Activated CD4-positive, alpha-beta T cell treated with anti-CD3 and anti-CD28 coated beads, Interleukin-2, amount 50 U/mL, for 24 hours (primary cell): ENCODE data around the gene MTRFR.
"Not testable (repeated sequence)": the region's sequence is repeated elsewhere in the genome, so short reads cannot be mapped to it uniquely, and the experiment has no call there.

Source experiments
- DNase-seq, 2 donors: peaks; one replicate each; pipeline ENCODE4 v3.0.0-alpha.2; 2020; ENCODE audit warnings: low read depth in 1 of 2, low spot score in 1 of 2

MTRFR gene

DNA sequence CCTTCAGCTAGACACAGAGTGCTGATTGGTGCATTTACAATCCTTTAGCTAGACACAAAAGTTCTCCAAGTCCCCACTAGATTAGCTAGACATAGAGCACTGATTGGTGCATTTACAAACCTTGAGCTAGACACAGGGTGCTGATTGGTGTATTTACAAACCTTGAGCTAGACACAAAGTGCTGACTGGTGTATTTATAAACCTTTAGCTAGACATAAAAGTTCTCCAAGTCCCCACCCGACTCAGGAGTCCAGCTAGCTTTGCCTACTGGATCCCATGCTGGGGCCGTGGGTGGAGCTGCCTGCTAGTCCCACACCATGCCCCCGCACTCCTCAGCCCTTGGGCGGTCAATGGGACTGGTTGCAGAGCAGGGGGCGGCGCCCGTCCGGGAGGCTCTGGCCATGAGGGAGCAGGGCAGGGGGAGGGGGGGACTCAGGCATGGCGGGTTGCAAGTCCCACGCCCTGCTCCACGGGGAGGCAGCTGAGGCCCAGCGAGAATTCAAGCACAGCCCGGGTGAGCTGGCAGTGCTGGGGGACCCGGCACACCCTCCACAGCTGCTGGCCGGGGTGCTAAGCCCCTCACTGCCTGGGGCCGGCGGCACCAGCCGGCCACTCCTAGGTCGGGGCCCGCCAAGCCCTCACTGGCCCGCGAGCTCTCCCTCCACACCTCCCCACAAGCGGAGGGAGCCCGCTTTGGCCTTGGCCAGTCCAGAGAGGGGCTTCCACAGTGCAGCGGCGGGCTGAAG lies 15.9 kb downstream of the MTRFR start:
- DNase-seq, result not testable (repeated sequence)

DNA sequence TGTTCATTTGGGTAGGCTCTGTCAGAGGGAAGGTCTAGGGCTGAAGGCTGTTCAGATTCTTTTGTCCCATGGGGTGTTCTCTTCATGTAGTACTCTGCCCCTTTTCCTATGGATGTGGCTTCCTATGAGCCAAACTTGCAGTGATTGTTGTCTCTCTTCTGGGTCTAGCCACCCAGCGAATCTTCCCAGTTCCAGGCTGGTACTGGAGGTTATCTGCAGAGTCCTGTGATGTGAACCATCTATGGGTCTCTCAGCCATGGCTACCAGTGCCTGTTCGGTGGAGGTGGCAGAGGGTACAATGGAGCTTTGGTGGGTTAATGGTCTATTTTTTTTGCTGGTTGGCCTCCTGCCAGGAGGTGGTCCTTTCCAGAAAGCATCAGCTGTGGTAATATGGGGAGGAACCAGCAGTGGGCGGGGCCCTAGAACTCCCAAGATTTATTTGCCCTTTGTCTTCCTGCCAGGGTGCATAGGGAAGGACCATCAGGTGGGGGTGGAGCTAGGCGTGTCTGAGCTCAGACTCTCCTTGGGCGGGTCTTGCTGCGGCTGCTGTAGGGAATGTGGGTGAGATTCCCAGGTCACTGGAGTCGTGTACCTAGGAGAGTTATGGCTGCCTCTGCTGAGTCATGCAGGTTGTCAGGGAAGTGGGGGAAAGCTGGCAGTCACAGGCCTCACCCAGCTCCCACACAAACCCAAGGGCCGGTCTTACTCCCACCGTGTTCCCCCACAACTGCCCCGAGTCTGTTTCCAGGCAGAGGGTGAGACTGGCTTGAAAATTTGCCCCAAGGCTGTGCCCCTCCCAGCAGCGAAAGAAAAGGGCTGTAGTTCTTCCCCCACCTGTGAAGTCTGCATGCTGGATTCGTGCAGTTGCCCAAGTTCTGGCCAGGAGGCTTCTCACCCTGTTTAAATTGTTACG lies 17.5 kb downstream of the MTRFR start:
- DNase-seq, result no peak

DNA sequence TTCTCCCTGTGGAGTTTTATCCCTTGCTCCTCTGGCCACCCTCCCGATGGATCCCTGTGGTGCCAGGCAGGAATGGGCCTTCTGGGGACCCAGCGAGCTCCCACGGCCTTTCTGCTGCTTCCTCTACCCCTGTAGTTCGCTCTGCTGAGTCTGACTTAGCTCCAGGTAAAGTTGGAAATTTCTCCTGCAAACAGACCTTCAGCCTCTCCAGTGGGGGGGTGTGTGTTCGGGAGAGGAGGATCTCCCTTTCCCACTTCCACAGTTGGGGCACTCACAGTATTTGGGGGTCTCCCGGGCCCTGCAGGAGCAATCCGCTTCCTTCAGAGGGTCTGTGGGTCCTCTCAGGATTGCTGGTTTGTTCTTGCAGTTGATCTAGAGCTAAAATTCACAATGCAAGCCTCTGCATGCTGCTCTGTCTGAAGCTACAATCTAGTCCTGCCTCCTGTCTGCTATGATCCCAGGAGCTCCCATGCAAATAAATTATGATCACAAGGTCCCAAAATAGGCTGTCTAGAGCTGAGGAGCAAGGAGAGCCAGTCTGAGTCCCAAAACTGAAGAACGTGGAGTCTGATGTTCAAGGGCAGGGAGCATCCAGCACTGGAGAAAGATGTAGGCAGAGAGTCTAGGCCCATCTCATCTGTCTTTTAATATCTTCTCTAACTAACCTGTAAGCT lies 18.3 kb downstream of the MTRFR start:
- no peak for DNase-seq

DNA sequence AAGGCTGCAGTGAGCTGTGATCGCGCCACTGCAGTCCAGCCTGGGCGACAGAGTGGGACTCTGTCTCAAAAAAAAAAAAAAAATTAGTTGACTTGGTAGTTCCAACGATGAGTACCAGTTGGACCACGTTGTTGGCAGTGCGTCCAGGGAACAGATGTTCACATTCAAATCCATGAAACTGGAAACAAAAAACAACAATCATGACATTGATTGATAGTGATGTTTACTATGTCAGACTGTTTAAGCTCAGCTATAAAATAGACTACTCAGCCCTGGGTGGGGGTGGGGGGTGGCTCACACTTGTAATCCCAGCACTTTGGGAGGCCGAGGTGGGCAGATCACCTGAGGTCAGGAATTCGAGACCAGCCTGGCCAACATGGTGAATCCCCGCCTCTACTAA lies 19.1 kb downstream of the MTRFR start:
- not testable (repeated sequence) for DNase-seq

DNA sequence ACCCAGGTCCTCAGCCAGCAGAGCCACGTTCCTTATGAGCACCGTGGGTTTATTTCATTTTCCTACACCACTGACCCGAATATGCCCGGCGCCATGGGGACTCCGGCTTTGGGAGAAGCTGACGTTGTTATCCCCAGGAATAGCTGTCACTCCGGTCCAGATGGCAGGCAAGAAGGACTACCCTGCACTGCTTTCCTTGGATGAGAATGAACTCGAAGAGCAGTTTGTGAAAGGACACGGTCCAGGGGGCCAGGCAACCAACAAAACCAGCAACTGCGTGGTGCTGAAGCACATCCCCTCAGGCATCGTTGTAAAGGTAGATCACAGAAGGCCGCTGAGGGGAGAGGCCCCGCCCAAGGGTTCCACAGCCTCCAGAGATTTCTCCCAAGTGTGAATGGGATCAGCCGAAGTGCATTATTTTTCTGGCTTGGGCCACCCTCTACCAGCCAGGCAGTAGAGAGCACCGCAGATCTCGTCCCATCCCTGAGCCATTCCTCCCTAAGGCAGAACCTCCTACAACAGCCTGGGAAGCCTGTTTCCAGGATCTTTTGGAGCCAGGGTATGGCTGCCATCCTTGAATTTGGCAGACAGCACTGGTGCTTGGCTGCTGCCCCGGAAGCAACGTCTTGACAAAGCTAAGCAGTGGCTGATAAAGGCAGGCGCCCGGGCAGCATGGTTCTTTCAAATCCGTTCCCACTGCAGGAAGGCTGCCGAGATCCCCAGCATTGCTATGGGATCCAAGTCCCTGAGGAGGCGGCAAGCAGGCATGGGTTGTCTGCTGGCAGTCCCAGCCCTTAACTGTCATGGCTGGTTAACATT lies 20.6 kb downstream of the MTRFR start:
- no peak for DNase-seq

DNA sequence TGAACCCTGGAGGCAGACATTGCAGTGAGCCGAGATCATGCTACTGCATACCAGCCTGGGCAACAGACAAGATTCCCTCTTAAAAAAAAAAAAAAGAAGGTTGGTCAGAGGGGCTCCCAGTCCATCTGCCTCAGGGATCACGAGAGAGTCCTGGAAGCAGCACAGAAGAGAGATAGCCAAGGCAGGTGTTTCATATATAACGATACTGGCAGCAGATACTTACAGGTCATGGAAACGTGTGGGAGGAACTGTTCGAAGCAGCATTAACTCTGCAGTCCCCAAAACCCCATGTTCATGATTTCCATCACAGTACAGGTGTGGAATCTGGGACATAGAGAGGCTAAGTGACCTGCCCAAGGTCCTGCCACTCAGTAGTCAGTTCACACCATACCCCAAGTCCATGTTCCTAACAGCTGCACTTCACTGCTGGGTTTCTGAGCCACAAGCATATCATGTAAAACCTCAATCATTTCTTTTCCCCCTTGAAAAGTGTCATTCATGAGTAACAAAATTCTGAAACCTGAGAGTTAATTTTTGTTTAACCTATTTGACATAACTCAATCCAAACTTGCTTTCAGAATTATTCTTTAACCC lies 21.7 kb downstream of the MTRFR start:
- no peak for DNase-seq

DNA sequence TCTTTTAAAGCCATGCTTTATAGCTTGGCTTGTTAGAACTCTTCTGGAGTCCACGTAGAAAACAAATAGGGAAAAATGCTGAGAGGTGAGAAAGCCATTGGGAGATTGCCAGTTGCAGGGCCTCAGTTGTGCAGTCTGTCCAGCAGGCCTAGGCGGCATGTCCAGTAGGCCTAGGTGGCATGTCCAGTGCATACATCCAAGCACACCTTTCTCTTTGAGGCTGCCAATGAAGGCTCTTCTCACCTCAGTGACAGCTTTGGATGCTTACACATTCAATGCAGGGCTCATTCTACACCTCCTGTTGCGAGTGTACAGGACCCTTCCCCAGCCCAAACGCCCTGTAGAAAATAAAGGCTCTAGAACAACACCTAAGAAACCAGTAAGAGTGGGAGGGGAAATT lies 25.4 kb downstream of the MTRFR start:
- DNase-seq, result no peak

DNA sequence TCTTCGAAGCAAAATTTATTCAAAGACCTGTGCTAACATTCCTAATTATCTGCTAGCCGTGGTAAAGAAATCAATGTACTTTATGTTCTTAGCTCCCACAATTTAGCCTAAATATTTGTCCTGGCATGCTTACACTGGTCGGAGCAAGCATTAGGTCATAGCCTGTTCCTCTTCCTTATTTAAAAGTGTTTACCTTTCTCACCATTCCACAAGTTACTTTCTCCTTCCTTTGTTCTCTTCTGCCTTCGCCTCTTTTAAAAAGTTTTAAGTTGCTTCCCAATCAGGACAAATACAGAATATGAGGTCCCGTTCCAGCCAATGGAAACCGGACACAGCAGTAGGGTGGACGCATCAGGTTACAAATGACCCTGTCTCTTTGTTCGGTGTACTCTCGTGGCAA lies 26.8 kb downstream of the MTRFR start:
- DNase-seq, result no peak

DNA sequence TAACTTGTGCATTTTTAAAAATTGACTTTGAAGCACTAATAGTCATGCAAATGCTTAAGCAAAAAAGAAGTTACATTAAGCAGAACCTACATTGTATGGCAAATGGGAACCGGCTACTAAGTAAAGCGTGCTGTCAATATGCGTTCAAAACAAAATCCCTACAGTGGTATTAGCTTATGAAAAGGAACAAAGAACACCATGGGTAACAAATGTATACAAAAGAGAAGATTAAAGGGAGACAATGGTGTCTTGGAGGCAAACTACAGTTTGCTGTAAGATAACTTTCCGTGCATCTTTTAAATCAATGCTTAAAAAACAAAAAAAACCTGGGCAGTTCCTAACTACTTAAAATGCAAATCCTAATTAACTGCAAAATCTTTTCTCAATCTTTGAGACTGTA lies 28.0 kb downstream of the MTRFR start:
- no peak for DNase-seq

DNA sequence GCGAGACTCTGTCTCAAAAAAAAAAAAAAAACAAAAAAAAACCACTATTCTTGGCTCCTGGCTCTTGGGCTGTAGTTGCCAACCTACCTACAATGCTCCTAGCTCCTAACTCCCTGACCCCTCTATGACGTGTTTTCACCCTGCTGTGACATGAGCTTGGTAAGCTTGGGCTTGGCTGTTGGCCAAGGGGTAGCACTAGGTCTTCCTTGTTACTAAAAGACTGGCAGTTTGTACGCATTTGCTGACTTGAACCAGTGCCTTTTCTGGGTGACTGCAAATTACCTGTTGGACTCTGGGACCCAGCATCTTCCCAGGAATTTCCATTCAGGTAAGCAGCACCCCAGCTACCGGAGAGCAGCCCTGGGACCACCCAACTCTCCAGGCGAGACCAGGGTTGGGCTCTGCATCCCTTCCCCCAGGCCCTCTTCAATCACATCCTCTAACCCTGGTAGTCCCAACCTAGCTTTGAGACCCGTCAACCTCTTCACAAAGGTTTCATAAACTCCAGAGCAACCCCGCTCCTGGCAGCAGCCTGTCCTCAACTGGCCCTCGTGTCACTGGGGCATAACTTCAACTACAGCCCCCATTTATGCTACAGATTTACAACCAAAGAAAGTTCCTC lies 30.1 kb downstream of the MTRFR start:
- no peak for DNase-seq

DNA sequence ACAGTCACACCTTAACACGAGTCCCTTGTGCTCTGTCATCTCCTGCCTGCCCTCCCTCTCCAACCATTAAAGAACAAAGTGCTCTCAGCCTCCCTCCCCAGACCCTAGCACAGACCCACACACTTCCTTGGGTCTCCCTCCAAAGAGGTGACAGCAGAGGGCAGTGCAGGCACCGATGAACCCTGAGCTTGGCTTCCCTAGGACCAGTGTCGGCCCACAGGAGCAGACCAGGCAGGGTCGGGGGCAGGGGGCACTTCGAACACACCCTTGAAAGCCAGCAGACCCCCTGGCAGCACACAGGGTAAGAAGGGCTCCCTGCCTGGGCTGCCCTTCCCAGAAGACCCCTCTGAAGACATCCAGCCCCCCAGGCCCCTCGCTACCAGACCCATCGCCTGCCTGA lies 31.4 kb downstream of the MTRFR start:
- DNase-seq, result no peak

DNA sequence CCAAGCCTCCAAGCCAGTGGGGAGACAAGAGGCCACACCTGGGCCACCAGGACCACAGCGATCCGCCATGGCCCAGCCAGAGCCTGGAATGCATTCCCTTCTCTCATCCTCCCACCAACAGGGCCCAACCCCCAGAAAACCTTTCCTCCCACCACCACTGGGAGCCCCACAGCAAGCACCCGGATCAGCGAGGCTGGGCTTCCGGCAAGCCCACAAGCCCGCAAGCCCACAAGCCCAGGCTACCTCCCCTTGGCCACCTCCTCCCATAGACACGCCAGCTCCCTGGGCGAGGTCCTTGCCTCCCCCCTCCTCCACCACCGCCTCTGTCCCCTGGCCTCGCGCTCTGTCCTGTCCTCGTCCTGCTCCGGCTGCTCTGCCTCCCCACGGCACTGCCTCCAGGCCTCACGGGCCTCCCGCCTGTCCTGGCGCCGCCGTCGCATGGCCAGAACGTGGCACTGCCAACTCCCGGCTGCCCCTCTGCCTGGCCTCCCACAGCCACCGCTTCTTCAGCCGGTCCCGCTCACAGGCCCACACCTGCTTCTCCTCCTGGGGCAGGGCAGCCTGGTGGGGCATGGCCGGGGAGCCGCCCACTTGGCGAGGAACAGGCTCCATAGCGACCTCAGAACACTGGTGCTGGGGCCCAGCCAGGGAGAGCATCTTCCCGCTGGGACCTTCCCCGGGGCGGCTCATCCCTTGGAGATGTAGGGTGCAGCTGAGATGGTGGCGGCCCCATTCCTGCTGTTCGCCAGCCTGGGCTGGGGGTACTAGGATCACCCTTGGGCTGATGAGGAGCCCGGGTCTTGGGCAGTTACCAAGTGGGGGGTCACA lies 32.8 kb downstream of the MTRFR start:
- no peak for DNase-seq

DNA sequence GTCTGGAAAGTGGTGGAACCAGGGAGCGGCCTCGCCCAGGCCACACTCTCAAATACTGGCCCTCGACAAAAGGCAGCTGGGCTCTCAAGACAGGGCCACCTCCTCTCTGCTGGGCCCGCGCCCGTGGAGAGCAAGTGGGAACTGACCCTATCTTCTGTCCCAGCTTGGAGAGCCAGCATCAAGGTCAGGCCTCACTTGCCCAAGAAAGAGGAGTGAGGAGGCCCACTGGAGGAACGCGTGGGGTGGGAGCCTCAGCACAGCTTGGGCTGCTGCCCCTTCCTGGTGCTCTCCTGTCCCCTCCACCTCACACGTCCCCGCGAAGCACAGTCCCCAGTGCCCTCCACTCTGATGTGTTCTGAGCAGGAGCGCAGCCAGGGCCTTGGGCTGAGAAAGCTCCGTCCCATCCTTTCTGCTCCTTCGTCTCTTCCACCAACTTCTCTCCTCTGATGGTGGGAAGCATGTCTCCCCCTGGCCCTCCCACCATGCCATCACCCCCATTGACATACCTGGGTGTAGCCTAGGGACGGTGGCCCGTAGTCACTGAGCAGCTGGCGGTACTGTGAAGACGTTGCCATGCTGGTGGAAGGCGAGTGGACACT lies 33.5 kb downstream of the MTRFR start:
- DNase-seq, result no peak

DNA sequence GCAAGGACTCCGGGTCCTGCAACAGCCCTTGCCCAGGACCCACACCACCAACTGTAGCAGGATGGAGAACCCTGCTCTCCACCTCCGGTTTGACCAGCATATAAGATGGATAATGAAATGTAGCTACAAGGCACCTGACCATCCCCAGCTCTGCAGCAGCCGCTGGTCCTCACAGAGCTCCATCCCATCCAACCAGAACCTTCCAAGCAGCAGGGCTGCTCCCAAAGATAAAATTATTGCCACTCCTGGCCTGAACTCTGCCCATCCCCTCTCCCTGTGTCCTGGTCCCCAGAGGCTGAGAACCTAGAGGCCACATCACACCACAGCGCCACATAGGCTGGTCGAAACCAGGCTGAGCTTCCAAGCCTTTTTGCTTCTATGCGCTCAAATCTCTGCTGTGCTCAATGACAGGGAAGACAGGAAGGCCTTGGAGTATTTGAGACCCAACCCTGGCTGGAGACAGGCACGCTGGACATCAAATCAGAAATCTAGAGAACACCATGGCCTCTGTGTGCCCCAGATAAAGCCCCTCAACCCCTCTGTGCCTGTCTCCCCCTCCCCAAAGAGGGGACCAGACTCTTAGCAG lies 34.2 kb downstream of the MTRFR start:
- no peak for DNase-seq

DNA sequence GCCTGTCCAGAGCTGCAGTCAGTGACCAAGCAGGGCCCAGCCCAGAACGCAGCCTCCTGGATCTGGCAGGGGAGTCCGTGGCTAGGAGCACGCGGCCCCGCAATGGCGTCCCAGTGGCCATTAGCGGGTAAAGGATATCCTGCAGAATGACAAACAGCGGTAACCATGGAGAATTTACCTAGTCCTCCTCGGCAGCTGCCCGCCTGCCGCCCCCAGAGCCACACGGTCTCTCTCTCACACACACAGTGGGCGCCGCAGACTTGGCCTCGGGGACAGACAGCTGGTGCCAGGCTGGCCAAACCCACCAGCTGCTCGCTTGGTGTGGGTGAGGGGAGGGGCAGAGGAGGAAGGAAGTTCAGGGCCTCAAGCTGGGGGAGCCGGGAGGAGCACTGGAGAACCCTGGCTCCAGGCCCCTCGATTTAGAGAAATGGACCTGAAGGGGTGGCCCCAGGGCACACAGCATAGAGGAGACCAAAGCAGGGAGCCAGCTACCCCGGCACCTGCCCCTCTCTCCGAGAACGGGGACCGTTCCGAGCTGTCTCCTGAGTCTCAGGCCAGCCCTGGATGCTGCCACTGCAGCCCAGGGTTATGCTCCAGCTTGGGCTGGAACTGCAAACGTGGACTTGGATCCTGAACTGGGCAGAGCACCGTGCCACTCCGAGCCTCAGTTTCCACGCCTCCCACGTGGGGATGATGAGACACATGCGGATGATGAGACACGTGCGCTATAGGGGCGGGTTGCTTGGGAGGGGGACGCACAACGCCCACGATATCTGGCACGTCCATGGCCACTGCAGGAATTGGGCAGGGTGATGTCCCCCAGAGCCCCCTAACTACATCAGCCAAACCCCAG lies 35.0 kb downstream of the MTRFR start:
- DNase-seq, result no peak

DNA sequence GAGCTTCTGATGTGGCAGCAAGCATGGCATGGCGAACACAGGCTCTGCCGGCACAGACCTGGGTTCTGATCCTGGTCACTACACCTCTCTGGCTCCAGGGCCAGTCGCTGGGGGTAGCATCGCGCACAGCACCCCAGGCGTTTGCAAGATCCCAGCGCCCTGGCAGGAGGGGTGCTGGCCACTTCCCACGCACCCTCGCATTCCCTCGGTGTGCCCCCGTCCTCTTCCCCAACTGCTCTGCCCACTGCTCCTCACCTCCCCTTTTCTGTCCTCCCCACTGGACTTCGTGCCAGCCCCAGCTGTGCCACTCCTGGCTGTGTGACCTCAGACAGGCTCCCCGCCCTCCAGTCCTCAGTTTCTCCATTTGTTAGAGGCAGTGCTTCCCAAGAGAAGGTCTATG lies 35.6 kb downstream of the MTRFR start:
- no peak for DNase-seq

DNA sequence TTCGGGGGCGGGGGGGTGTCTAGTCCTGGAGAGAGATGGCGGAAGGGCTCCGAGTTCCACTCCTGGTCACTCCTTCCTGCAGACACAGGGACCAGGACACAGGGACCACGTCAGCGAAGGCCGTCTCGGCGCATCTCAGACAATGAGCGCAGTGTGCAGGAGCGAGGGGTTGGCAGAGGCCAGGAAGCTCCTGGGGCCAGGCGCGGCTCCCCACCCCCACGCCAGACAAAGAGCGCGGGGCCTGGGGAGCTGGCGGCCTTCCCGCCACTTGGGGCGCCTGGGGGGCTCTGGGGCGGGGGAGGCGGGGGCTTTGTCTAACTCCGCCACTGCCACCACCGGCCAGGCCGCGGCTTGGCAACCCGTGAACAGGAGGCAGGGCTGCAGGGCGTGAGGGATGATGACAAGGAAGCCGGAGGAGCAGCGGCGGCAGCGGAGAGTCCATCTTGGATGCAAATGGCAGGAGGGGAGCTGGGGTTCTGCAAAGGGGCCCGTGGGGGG lies 36.2 kb downstream of the MTRFR start:
- no peak for DNase-seq

DNA sequence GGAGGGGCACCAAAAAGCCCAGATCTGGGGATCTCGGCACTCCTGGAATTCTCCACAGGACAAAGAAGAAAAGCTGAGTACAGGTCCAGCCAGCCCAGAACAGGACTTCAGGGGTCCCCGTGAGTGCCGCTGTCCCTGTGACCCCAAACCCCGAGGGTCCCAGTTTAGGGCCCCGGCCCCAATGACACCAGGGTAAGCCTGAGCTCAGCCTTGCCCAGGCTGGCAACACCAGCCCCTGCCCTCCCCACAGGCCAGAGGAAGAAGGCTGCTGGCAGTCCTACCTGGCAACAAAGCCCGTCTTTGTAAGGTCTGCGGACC lies 36.6 kb downstream of the MTRFR start:
- DNase-seq, result no peak
